Calu3 (cell line): ENCODE data around the gene NHSL1. TPM values are rescaled to one million over a fixed set of nuclear protein-coding genes. Genes with fewer than 3 reads are reported as not detected.

Experiments
- BruUV-seq: library from RNA; stranded (reverse); fragments of 400-500 nt; replicated peaks from 2 replicates; lab custom pipeline; 2021; lab: Mats Ljungman, UMichigan
- CTCF ChIA-PET: fragments of 300-600 bp; sonication (Branson Sonifier 250); formaldehyde crosslinking; loops from one replicate; lab custom pipeline; 2022; ENCODE audit warnings: antibody characterized with exemption; lab: Charles Lee
- DNase-seq: peaks from one replicate; pipeline ENCODE4 v3.0.0; 2022
- H3K27ac Mint-ChIP-seq: one replicate; pipeline ENCODE4 v1.8.0; 2022; ENCODE audit warnings: mixed read lengths; ENCODE audit not compliant: unreplicated experiment
- H3K27me3 Mint-ChIP-seq: one replicate; pipeline ENCODE4 v1.8.0; 2022; ENCODE audit warnings: mixed read lengths; ENCODE audit not compliant: unreplicated experiment
- H3K36me3 Mint-ChIP-seq: one replicate; pipeline ENCODE4 v1.8.0; 2022; ENCODE audit warnings: mild to moderate bottlenecking, moderate library complexity, mixed read lengths; ENCODE audit not compliant: insufficient read depth, unreplicated experiment
- H3K4me1 Mint-ChIP-seq: one replicate; pipeline ENCODE4 v1.8.0; 2022; ENCODE audit warnings: mild to moderate bottlenecking, low read depth, mixed read lengths; ENCODE audit not compliant: unreplicated experiment
- H3K4me3 Mint-ChIP-seq: one replicate; pipeline ENCODE4 v1.8.0; 2022; ENCODE audit warnings: mild to moderate bottlenecking, low read depth, moderate library complexity, mixed read lengths; ENCODE audit not compliant: unreplicated experiment
- H3K9me3 Mint-ChIP-seq: one replicate; pipeline ENCODE4 v1.8.0; 2022; ENCODE audit warnings: low read depth, mixed read lengths; ENCODE audit not compliant: unreplicated experiment
- intact Hi-C: fragments of 100-400 bp; cut with micrococcal nuclease; formaldehyde crosslinking; loops from one replicate; pipeline ENCODE4 v1.10.0; 2022; ENCODE audit not compliant: unreplicated experiment
- total RNA-seq: library from RNA; stranded (reverse); gene quantifications from 2 replicates; pipeline ENCODE4 v1.2.3, GENCODE V29; 2022
- TF ChIP-seq, protein P1 (sequence below): fragments of 200-600 bp; IDR thresholded peaks from one replicate; pipeline ENCODE4 v1.8.0; 2022; ENCODE audit warnings: antibody characterized with exemption; ENCODE audit not compliant: unreplicated experiment

The NHSL1 gene
- total RNA-seq, 1 experiment from 2014 or later: 26.6 TPM

DNA sequence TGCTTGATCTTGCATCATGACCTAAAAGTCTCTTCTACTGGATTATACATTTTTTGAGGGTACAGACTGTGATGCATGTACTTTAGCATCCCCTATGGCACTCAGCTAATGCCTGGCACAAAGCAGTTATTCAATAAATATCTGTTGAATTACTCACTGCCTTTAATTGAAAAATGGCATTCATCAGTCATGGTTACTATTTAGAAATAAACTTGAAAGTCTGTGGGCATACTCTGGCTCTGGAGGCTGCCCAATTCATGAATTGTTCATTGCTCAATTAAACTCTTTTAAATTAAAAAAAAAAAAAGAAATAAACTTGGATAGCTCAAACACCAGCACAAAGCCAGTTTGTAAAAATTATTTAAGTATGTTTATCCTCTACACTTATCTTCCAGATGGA, 55.3 kb downstream of the NHSL1 start:
- no peak overlapping the region for H3K4me3 Mint-ChIP-seq
- no peaks in the 10 kb centered on the region for H3K4me1 Mint-ChIP-seq
- BruUV-seq: no TSS peak
- no peaks in the 10 kb centered on the region for H3K36me3 Mint-ChIP-seq
- no peak for DNase-seq
- H3K27me3 Mint-ChIP-seq: no peaks in the 10 kb centered on the region
- intact Hi-C loops: no loop called here
- TF ChIP-seq, protein P1, sequence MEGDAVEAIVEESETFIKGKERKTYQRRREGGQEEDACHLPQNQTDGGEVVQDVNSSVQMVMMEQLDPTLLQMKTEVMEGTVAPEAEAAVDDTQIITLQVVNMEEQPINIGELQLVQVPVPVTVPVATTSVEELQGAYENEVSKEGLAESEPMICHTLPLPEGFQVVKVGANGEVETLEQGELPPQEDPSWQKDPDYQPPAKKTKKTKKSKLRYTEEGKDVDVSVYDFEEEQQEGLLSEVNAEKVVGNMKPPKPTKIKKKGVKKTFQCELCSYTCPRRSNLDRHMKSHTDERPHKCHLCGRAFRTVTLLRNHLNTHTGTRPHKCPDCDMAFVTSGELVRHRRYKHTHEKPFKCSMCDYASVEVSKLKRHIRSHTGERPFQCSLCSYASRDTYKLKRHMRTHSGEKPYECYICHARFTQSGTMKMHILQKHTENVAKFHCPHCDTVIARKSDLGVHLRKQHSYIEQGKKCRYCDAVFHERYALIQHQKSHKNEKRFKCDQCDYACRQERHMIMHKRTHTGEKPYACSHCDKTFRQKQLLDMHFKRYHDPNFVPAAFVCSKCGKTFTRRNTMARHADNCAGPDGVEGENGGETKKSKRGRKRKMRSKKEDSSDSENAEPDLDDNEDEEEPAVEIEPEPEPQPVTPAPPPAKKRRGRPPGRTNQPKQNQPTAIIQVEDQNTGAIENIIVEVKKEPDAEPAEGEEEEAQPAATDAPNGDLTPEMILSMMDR: no peak
- no peak overlapping the region for H3K27ac Mint-ChIP-seq
- CTCF ChIA-PET: no interaction called here
- no peaks in the 10 kb centered on the region for H3K9me3 Mint-ChIP-seq

DNA sequence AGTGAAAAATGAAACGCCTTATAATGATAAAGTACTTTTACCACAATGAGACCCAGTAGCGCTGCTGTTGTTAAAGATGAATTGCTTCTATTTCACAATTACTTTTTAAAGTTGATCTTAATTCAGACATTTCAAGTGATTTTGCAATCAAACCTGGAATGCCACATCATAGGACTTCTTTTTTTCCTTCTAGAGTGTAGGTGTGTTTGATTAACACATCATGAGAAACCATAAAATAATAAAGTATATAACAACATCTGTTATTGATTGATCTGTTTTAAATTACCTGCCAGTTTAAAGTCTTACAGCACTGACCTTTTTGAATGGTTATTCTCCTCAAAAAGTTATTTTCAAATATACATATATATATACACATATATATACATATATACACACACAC, 56.6 kb downstream of the NHSL1 start:
- no peaks in the 10 kb centered on the region for H3K36me3 Mint-ChIP-seq
- no peaks in the 10 kb centered on the region for H3K9me3 Mint-ChIP-seq
- intact Hi-C loops: no loop called here
- no peaks in the 10 kb centered on the region for H3K27me3 Mint-ChIP-seq
- CTCF ChIA-PET: no interaction called here
- no peaks in the 10 kb centered on the region for H3K4me1 Mint-ChIP-seq
- no peak overlapping the region for H3K4me3 Mint-ChIP-seq
- TF ChIP-seq, protein P1: no peak
- no peak overlapping the region for H3K27ac Mint-ChIP-seq
- BruUV-seq: no TSS peak
- no peak for DNase-seq

DNA sequence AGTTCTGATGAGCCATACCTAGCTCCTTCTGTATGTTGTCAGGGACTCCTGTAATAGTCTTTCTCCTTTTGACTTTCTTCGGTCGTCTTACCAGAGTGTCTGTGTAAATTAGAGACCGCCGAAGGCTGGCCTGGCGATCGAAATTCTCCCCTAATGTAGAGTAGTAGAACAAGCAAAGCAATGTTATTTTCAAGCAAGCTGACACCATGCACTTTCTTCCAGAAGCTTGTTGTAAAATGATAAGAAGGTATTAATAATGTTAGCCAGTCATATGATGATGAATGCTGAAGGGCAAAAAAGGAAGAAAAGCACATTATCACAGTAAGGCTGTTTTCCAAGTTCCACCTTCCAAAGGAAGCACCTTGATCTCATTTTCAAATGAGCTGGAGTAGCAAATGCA, 57.3 kb downstream of the NHSL1 start:
- Mint-ChIP-seq H3K4me1 (no peaks in the 10 kb centered on the region), H3K27ac (no peak overlapping the region), H3K4me3 (no peak overlapping the region), H3K9me3 (no peaks in the 10 kb centered on the region), H3K27me3 (no peaks in the 10 kb centered on the region), H3K36me3 (no peaks in the 10 kb centered on the region)
- intact Hi-C loops: no loop called here
- BruUV-seq: no TSS peak
- CTCF ChIA-PET: no interaction called here
- TF ChIP-seq, protein P1: no peak
- no peak for DNase-seq

DNA sequence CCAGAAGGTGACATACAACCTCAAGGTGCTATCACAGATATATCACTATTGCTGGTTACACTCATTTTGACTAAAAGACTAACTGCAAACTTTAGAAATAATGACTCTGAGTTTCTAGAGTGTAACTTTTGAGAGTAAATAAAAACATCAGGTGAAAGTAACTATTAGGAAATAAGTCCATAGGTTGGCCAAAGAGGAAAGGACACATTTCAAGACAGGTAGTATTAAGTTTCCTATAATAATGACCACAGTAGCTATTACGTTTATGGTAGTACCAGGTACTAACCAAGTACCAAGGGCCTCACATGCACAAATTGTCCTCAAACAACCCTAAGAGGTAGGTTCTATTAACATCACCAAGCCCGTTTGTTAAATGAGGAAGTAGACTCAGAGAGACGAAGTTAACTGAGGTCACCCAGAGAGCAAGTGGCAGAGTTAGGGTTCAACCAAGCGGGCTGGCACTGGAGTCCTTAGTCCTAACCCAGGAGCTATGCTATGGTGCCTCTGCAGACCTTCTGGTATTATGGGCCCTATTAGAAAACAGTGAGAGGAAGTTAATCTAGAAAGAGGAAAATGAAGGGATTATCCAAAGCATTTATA, 58.4 kb downstream of the NHSL1 start:
- H3K9me3 Mint-ChIP-seq: no peaks in the 10 kb centered on the region
- H3K36me3 Mint-ChIP-seq: no peaks in the 10 kb centered on the region
- BruUV-seq: no TSS peak
- no peaks in the 10 kb centered on the region for H3K4me1 Mint-ChIP-seq
- no peak for DNase-seq
- TF ChIP-seq, protein P1: no peak
- H3K27ac Mint-ChIP-seq: no peak overlapping the region
- CTCF ChIA-PET: no interaction called here
- H3K4me3 Mint-ChIP-seq: no peak overlapping the region
- no peaks in the 10 kb centered on the region for H3K27me3 Mint-ChIP-seq
- intact Hi-C loops: no loop called here
